ENCODE measurements around the gene ABCA5. TPM values are rescaled to one million over a fixed set of nuclear protein-coding genes. Genes with fewer than 3 reads are reported as not detected.

ABCA5 gene, protein sequence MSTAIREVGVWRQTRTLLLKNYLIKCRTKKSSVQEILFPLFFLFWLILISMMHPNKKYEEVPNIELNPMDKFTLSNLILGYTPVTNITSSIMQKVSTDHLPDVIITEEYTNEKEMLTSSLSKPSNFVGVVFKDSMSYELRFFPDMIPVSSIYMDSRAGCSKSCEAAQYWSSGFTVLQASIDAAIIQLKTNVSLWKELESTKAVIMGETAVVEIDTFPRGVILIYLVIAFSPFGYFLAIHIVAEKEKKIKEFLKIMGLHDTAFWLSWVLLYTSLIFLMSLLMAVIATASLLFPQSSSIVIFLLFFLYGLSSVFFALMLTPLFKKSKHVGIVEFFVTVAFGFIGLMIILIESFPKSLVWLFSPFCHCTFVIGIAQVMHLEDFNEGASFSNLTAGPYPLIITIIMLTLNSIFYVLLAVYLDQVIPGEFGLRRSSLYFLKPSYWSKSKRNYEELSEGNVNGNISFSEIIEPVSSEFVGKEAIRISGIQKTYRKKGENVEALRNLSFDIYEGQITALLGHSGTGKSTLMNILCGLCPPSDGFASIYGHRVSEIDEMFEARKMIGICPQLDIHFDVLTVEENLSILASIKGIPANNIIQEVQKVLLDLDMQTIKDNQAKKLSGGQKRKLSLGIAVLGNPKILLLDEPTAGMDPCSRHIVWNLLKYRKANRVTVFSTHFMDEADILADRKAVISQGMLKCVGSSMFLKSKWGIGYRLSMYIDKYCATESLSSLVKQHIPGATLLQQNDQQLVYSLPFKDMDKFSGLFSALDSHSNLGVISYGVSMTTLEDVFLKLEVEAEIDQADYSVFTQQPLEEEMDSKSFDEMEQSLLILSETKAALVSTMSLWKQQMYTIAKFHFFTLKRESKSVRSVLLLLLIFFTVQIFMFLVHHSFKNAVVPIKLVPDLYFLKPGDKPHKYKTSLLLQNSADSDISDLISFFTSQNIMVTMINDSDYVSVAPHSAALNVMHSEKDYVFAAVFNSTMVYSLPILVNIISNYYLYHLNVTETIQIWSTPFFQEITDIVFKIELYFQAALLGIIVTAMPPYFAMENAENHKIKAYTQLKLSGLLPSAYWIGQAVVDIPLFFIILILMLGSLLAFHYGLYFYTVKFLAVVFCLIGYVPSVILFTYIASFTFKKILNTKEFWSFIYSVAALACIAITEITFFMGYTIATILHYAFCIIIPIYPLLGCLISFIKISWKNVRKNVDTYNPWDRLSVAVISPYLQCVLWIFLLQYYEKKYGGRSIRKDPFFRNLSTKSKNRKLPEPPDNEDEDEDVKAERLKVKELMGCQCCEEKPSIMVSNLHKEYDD (N-terminal part only)
- 9.2 and 29.3 TPM in 2 replicates for total RNA-seq

DNA sequence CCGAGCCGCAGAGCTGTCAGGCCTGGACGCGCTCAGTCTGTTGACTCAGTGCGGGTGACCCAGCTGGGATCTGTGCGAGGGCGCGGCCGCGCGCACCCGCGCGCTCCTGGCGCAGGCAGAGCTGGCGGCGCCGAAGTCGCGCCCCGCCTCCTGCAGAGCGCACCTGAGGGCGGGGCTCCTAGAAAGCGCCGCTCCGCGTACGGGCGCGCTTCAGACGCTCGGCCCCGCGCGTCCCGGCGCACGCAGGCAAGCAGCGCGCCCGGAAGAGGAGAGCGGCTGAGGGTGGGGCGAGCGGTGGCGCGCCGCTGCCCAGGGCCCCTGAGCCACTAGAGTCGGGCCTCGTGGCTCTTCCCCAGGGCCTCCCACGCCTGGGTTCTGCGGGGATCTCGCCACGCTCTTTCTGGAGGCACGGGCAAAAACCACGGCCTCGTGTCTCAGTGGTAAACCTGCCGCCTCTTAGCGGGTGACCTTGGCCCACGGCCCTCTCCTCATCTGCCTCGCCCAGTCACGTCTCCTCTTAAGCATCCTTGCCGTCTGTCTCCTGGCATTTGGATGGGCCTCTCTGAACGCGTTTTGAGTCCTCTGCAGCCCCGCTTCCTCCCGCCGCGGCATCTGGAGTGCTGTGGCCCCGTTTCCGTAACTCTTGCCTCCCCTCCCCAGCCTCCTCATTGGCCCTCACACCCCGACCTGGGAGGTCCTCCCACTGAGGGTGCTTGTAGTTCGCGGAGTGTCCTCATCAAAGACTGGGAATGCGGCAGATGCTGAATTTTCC is at the start of gene ABCA5:
ABCA5 (minus strand) TSS at position 74 of the 772 bp plus-strand sequence. CDS start 12,718 bp downstream, outside the sequence.

DNA sequence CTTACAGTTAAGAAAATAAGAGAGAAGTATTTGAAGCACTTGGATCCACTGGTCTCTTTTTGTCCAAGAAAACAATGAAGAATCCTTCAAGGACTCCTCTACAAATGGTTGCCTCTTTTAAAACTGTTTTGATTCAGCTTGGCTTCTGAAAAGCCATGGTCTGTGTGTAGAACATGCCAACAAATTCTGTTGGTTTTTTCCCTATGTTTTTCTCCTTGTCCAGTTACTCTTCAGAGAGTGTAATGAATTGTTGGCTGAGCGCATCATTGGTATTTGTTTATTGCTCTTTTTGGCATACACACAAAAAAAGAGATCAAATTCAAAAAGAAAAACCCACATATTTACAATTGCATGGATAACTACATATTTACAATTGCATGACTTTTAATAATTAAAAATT is 98.4 kb downstream of the ABCA5 start, which contains the start of gene ABCA10:
ABCA10 (minus strand) TSS at position 249 of the 400 bp plus-strand sequence. CDS start 3,466 bp downstream, outside the sequence.

Other genes with a start within 250 kb of the ABCA5 start
- 17.1 and 51.6 TPM in 2 replicates for gene ABCA6, start 185.2 kb downstream of the ABCA5 start, total RNA-seq
- gene ABCA10, start 98.3 kb downstream of the ABCA5 start, total RNA-seq, result 0.77 and 3.9 TPM in 2 replicates
- gene MAP2K6, start 87.6 kb upstream of the ABCA5 start, total RNA-seq, result 0.19 and 0.28 TPM in 2 replicates

All from regular cardiac myocyte (primary cell).